GM19467 (cell line): ENCODE measurements around the gene PLD5.
"Not testable (repeated sequence)": the region's sequence is repeated elsewhere in the genome, so short reads cannot be mapped to it uniquely, and the experiment has no call there.

Experiments
- ATAC-seq: cut with Tn5 transposase; IDR thresholded peaks from one replicate; pipeline ENCODE4 v1.9.1; 2021; ENCODE audit warnings: mild to moderate bottlenecking, moderate library complexity; ENCODE audit not compliant: unreplicated experiment

PLD5 gene

DNA sequence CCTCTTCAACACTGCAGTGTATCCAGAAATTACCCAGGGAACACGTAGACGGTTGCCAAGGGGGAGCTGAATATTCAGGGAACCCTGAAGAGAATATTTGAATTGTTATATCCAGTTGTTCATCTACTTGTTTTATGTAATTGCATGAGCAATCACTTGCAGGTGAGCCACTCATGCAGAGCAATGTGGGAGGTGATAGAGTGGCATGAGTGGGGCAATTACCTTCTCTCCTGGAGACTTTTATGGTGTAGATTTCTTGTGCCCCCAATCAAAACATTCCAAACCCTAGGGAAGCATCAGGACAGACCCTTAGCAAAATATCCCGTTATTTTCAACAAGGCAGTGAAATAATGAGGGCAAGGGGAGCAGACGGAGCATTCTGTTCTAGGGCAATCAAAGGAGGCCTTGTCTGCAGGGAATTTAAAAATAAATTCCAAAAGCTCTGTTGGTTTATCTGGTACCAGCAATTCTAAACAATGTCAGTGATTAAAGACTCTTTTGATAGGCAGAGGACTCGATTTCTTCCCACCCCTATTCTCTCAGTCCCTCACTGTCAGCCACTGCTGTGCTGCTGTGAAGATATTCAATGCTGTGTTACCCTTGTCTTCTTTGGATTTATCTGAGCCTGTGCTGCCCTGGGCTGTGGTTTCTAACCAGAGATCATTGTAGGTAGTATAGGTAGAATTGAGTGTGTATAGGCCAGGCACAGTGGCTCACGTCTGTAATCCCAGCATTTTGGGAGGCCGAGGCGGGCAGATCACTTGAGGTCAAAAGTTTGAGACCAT lies 345.4 kb downstream of the PLD5 start:
- ATAC-seq, result no peak

GRCh38 chr1:242178436-242178835 lies 346.1 kb downstream of the PLD5 start:
- no peak for ATAC-seq

GRCh38 chr1:242162140-242162539 lies 362.4 kb downstream of the PLD5 start:
- no peak for ATAC-seq

DNA sequence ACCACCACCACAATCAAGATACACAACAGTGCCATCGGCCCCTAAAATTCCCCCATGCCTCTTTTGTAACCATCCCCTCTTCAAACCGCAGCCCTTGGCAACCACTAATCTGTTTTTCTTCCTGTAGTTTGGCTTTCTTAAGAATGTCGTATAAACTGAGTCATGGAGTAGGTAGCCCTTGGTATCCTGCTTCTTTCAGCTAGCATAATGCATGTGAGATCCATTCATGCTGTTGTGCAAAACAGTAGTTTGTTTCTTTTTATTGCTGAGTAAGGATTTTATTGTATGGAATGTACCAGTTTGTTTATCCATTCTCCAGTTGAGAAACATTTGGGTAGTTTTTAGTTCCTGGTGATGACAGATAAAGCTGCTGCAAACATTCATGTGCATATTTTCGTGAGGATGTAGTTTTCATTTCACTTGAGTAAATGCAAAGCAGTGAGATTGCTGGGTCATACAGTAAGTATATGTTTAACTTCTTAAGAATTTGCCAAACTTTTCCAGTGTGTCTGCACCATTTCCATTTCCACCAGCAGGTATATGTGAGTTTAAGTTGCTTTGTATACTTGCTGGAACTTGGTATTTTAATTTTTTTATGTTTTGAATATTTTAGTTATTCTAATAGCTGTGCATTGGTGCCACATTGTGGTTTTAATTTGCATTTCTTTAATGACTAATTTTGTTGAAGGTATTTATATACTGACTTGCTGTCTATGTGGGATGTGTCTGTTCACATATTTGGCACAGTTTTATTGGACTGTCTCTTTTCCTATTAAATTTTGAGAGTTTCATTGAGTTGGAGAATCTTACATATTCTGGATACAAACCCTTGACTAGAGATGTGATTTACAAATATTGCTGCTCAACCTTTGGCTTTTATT lies 377.2 kb downstream of the PLD5 start:
- no peak for ATAC-seq

DNA sequence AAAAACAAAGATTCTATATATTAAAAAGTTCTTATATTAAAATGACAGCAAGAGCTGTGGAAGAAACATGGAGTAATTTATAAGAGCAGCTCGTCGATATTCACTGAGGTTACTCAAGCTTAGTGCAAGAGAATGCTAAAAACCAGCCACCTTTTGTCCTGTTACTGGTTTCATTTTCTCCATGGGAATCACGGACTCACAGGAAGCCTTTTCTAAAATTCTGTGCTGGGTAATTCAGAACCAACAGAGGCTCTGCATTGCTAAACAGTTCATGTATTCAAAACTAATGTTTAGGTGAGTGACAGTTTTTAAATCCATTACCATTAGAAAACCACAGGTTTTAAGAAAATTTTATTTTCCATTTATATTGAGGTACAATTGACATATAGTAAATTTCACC lies 377.8 kb downstream of the PLD5 start:
- no peak for ATAC-seq

DNA sequence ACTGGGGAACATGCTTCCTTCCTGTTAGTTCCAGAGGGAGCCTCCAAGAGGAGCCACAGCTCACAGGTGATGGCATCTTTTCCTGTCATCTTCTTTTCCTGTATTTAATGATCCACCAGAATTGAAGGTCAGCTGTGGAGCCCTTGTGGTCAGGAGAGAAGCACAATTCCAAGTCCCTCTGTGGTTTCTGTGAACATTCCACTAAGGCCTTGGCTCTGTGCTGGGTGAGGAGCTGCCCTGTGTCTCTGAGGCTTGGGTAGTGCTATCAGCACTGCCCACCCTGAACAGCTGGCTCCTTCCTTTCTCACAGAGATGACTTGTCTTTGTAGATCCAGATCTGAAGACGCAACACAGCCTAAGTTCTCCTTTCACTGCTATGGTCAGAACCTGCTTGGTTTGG lies 383.7 kb downstream of the PLD5 start:
- no peak for ATAC-seq

DNA sequence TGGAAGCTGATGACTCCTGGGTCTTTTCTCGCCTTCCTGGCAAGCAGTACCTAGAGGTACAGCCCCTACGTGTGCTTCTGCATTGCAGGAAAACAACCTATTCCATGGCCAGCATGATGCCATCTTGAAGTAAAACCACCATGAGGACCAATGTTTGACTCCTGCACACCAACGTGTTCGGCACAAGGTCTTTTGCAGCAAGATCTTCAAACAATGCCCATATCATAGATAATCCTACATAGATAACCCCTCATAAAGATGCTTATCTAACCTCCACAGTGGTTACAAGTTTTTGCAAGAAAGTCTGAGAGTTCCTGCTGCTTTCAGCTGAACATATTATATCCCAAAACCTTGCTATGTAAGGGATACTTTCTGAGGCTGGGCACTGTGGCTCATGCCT lies 384.5 kb downstream of the PLD5 start:
- no peak for ATAC-seq

DNA sequence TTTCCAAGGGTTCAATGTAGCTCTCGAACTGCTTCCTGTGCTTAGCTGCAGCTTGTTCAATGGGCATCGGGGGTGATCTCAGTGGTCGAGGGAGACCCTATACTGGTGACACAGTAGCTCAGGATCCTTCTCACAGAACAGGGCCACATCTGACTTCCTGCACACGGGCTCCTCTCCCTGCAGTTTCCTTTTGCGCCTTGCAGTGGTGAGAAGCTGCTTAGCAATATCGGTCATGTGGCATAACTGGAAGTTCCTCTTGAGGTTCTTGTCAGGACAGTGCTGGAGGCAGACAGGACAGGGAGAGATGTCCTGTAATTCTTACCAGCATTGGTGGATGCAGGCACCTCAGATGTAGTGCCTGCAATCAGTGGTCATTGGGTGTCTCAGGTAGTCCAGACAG lies 385.1 kb downstream of the PLD5 start:
- peak; percentile 76 for ATAC-seq

DNA sequence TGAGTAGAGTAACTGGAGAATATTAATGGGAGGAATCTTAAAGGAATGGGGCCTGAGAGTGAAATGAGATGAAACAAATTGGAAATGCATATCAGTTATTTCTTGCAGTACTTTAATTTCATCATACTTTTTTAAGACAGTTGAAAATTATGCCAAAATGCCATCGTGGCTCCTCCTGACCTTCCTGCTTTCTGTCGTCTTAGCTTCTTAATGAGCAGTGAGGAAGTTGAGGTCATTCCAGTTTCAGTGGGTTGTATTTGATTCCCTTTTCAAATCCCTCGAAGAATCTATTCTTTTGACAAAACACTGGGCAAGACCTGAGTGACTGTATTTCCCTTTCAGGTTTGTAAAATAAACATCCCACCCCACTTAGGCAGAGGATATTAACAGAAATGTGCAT lies 390.7 kb downstream of the PLD5 start:
- ATAC-seq, result no peak

DNA sequence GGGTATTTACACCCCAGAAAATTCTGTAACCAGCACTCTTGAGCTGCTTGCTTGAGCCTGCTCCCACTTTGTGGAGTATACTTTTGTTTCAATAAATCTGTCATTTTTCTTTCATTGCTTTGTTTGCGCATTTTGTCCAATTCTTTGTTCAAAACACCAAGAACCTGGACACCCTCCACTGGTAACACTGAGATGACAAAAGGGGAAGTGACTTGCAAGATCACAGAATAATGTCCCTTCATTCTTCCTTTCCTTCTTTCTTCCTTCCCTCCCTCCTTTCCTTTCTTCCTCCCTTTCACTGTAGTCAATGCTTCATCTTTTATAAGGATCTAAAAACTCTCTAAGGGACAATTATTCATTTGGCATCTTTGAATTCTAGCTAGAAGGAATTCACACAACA lies 391.1 kb downstream of the PLD5 start:
- ATAC-seq, result no peak

DNA sequence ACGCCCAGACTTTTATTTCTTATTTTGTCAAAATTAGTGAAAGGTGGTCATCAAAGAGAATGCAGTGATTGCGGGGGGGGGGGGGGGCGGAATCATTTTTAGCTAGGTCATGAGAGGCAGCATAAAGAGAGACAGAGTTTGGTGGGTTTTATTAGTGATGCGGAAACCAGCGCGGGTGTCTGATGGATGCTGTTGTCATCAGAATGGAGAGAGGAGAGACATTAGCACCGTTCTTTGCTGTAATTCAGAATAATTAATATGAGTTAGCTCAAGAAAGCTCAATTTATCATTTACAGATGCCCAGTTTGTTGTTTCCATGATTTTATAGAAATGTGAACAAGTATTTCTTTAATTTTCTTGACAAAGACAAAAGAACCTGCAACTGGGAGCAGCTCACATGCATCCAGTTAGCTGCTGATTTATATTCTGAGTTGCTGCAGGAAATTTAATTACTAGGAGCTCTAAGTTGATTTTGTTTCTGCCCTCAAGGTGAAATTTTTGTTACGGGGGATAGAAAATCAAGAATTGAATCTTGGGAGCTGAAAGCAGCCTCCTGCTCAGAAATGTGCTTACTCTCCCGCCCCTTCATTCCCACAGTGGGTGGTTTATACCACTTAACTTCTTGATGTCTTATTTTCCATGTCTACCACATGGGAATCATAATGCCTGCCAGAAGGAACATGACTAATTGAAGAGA lies 392.2 kb downstream of the PLD5 start:
- ATAC-seq, result no peak

DNA sequence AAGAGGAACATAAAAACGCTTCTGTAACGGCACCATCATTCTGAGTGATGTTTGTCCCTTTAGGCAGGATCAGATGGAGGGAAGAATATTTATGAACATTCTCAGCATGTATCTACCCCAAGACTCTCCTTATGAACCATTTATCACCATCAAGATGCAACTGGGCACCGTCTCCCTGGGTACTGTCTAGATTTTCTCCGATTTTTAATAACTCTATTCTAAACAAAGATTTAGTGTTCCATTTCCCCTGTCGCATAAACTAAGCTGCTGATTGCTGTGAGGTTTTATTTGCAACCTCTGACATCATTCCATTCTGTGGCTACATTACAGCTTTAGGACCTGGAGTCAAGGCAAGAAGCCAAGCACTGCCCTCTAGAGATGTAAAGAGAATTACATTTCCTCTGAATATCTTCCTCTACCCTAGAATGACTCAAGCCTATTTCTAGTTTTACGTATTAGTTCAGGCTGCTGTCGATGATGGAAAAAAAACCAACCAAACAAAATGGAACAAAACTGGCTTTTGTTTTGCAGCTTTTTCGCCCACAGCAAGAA lies 395.5 kb downstream of the PLD5 start:
- peak; percentile 90 for ATAC-seq

DNA sequence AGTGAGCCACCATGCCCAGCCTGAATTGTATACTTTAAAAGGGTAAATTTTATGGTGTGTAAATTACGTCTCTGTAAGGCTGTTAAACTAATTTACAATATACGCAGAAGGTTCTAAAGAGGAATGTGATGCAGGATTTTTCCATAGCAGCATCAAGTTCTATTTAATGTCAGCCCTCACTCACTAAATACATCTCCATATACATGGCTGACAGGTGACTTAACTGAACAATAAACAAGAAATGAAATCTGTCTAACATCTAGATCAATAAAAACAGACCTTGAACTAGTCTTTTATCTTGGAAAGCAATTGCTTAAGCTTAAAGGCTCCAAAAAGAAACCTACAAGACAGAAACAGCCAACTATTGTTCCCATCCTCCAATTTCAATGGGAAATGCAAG lies 404.1 kb downstream of the PLD5 start:
- no peak for ATAC-seq

DNA sequence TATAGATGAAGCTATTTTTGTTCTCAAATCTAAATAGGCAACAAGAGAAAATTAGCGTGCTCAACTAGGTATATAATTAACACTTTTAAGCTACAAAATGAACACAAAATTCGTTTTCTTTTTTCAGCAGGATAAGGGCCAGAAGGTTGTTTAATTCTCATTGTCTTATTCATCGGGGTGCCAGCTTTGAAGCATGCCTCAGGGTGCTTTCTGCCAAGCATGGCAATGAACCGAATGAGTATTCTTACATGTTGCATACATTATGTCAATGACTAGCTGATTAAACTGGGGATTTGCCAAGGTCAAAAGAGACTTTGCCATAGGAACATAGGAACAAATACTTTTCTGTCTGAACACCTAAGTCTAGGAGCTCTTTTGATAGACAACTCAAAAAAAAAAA lies 423.6 kb downstream of the PLD5 start:
- ATAC-seq, result no peak

DNA sequence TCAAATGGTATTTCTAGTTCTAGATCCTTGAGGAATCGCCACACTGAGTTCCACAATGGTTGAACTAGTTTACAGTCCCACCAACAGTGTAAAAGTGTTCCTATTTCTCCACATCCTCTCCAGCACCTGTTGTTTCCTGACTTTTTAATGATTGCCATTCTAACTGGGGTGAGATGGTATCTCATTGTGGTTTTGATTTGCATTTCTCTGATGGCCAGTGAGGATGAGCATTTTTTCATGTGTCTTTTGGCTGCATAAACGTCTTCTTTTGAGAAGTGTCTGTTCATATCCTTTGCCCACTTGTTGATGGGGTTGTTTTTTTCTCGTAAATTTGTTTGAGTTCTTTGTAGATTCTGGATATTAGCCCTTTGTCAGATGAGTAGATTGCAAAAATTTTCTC lies 427.2 kb downstream of the PLD5 start:
- not testable (repeated sequence) for ATAC-seq

DNA sequence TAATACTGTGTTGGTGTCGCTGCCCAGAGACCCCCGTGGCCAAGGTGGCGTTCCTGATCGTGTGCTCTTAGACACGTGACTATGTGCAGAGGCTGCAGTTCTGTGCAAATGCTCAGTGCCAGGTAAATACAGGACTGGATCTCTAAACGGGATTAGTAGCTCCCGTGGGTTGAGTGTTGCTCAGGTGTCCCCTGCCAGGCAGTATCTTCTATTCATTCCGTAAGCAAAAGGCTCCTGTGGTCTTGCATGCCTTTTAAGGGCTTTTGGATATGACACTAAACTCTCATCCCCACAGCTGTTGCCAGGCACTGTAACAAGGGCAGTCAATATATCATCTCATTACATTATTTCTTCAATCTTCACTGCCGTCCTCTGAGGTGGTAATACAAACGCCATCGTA lies 431.4 kb downstream of the PLD5 start:
- ATAC-seq, result no peak

- ATAC-seq, result no peak
These were observed 434.6 kb downstream of the PLD5 start for GRCh38 chr1:242089911-242090310.

GRCh38 chr1:242088875-242089274 lies 435.6 kb downstream of the PLD5 start:
- no peak for ATAC-seq

GRCh38 chr1:242086706-242087105 lies 437.8 kb downstream of the PLD5 start:
- no peak for ATAC-seq

GRCh38 chr1:242086093-242086492 lies 438.4 kb downstream of the PLD5 start:
- ATAC-seq, result no peak

- no peak for ATAC-seq
These were observed 440.8 kb downstream of the PLD5 start for GRCh38 chr1:242083742-242084141.
